Kidney epithelial cell (primary cell): ENCODE data around the gene DCC. TPM values are rescaled to one million over a fixed set of nuclear protein-coding genes. Genes with fewer than 3 reads are reported as not detected.

ENCODE experiments used
- DNase-seq: peaks from one replicate; pipeline ENCODE4 v3.0.0-alpha.2; 2010; ENCODE audit warnings: low read depth
- H3K27me3 ChIP-seq: 2 replicates; pipeline ENCODE4 v1.6.0; 2011; ENCODE audit warnings: low read length; ENCODE audit not compliant: control insufficient read depth, insufficient read depth
- H3K36me3 ChIP-seq: 2 replicates; pipeline ENCODE4 v1.5.1; 2011; ENCODE audit warnings: low read length; ENCODE audit not compliant: control insufficient read depth, insufficient read depth
- H3K4me3 ChIP-seq: 2 replicates; pipeline ENCODE4 v1.5.1; 2011; ENCODE audit warnings: low read depth, mild to moderate bottlenecking, control low read depth, low read length
- total RNA-seq: library from RNA; depleted of rRNA; stranded (reverse); fragments of >200 nt; gene quantifications from 2 replicates; pipeline ENCODE4 v1.2.3, GENCODE V29; 2015
- TF ChIP-seq, protein P1 (sequence below): IDR thresholded peaks from 2 replicates; pipeline ENCODE4 v1.5.1; 2011; ENCODE audit warnings: mild to moderate bottlenecking, moderate library complexity, low read length, control low read depth, inconsistent platforms; ENCODE audit not compliant: insufficient read depth, poor library complexity, severe bottlenecking

DCC gene
- total RNA-seq, 1 donor from 2014 or later, result 0.04 TPM

DNA sequence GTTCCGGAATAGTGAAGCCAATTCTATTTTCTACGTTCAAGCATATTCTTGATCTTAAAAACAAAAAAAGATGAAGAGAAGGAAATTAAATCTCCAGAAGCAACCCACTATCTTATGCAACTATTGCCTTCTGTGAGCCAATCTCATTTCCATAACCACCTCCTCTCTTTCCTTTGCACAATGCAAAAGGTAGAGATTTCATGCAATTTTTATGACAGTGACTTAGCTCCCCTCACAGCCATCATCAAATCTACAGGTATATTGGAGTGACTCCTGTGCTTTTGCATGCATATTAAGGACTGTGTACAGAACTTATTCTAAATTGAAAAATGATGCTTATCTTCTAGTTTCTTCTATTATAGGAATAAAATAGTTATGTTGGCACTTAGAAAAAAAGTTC, 191.8 kb downstream of the DCC start:
- H3K36me3 ChIP-seq, result no peaks in the 10 kb centered on the region
- no peak for DNase-seq
- no peak overlapping the region for H3K4me3 ChIP-seq
- TF ChIP-seq, protein P1, sequence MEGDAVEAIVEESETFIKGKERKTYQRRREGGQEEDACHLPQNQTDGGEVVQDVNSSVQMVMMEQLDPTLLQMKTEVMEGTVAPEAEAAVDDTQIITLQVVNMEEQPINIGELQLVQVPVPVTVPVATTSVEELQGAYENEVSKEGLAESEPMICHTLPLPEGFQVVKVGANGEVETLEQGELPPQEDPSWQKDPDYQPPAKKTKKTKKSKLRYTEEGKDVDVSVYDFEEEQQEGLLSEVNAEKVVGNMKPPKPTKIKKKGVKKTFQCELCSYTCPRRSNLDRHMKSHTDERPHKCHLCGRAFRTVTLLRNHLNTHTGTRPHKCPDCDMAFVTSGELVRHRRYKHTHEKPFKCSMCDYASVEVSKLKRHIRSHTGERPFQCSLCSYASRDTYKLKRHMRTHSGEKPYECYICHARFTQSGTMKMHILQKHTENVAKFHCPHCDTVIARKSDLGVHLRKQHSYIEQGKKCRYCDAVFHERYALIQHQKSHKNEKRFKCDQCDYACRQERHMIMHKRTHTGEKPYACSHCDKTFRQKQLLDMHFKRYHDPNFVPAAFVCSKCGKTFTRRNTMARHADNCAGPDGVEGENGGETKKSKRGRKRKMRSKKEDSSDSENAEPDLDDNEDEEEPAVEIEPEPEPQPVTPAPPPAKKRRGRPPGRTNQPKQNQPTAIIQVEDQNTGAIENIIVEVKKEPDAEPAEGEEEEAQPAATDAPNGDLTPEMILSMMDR, result no peak
- H3K27me3 ChIP-seq, result no peaks in the 10 kb centered on the region

DNA sequence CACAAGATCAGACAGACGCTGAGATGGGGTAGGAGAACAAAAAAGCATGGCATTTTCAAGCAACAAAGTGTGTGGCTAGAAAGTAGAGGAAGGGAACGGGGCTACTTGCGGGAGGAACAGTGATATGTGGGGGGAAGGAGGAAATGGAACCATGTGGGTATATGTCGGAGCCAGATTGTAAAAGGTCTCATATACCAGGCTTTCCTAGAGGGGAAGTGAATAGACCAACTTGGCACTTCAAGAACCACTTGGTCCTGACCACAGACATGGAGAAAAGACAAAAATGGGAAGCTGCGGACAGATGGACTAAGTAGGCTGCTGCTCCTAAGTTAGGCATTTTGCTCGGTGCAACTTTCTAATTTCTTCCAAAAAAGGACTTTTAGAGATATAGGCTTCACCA, 196.0 kb downstream of the DCC start:
- no peak overlapping the region for H3K4me3 ChIP-seq
- no peaks in the 10 kb centered on the region for H3K36me3 ChIP-seq
- DNase-seq, result no peak
- TF ChIP-seq, protein P1, result no peak
- H3K27me3 ChIP-seq, result no peaks in the 10 kb centered on the region

DNA sequence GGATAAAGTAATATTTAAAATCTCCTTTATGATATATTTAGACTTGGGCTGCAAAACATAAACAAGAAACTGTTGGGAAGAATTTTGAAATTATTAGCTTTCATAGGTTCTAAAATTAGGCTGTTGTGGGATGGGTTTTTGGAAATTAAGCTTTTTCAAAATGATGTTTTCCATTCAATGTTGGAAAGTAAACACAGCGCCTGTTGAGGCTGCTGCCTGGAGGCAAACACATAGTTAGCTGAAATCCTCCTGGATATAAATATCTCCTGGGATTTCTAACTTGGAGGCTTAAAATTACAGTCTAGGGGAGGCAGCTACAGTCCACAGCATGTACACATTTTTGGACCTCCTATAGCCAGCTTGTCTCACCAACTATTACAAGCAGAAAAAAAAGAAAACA, 197.3 kb downstream of the DCC start:
- no peak for DNase-seq
- TF ChIP-seq, protein P1, result no peak
- no peak overlapping the region for H3K4me3 ChIP-seq
- H3K27me3 ChIP-seq, result no peaks in the 10 kb centered on the region
- no peaks in the 10 kb centered on the region for H3K36me3 ChIP-seq

DNA sequence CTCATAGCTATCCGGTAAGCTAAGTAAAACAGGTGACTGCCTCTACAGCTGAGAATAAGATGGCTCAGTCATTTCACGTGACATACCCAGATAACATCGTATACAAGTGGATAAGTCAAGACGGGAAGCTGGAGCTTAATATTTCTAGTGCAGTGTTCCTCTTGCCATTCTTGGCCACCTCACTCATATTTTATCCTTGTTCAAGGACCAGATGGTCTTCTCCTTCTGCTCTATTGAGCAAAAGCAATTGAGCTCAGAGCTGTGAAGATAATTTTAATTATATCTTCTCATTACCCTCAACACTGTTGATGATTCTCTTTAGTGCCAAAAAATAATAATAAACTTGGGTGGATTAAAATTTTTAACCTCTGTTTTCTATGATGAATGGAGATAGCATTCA, 201.1 kb downstream of the DCC start:
- TF ChIP-seq, protein P1, result no peak
- DNase-seq, result no peak
- Histone ChIP-seq H3K27me3 (no peaks in the 10 kb centered on the region), H3K4me3 (no peak overlapping the region), H3K36me3 (no peaks in the 10 kb centered on the region)

DNA sequence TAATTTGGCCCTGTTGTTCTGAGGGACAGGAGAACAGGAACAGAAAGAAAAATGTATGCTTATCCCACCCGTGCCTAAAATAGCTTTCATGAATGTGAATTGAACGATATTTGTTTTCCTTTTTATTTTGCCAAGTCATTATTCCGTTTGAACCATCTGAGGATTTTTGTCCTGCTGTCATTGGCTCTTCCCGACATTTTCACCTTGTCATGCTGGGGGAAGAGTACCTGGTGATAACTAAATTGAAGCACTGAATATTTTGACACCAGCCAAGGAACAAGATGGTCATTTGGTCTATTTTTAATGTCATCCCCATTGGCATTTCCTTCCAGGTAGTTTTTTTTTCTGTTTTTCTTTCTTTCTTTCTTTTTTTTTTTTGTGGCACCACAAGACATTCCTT, 204.1 kb downstream of the DCC start:
- Histone ChIP-seq H3K27me3 (no peaks in the 10 kb centered on the region), H3K4me3 (no peak overlapping the region), H3K36me3 (no peaks in the 10 kb centered on the region)
- TF ChIP-seq, protein P1, result no peak
- DNase-seq, result no peak

DNA sequence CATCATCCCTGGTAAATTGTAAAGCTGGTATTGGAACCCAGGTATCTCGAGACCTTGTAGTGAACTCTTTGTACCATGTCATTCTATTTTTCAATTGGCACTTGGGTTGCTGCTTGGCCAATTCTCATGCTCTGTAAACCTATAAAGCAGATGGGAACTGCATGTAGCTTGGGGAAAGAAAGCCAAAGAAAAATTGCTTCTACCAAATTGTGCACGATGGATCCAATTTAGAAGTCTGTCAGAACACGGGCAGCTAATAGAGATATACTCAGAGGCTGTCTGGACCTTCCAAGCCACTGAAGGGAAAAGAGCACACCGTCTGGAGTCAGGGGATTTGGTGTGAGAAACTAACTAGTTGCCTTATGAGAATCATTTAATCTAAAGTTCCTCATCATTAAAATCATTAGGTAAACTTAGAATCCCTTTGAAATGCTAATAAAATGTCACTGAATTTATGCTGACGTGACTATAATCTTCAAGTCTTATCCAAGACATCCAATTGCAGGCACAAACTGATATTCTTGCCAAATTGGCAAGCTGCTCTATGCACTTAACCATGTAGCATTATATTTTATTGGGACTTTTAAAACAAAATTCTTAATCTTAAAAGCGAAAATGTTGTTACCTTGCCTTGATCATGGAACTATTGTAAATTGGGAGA, 206.8 kb downstream of the DCC start:
- DNase-seq, result no peak
- H3K27me3 ChIP-seq, result no peaks in the 10 kb centered on the region

More for the DNA sequence above, 206.8 kb downstream of the DCC start:
- H3K4me3 ChIP-seq, result no peak overlapping the region
- TF ChIP-seq, protein P1, result no peak
- H3K36me3 ChIP-seq, result no peaks in the 10 kb centered on the region
